GM23338 (cell line): ENCODE data around the gene STARD13. TPM values are rescaled to one million over a fixed set of nuclear protein-coding genes. Genes with fewer than 3 reads are reported as not detected.

Source experiments
- ATAC-seq: fragments of 200-7000 bp; cut with Tn5 transposase; 3 replicates; pipeline ENCODE4 v1.9.1; 2020
- DNase-seq: peaks from one replicate; pipeline ENCODE4 v3.0.0-alpha.2; 2015; ENCODE audit warnings: low spot score
- H2AFZ ChIP-seq: fragments of 200-600 bp; sonication (generic); 2 replicates; pipeline ENCODE4 v1.8.0; 2016; ENCODE audit warnings: antibody characterized with exemption, mild to moderate bottlenecking, moderate library complexity
- H3F3A ChIP-seq: fragments of 200-600 bp; sonication (generic); replicated peaks from 2 replicates; pipeline ENCODE4 v1.8.0; 2017; ENCODE audit warnings: antibody characterized with exemption, mixed run types, low read depth
- H3K27ac ChIP-seq: fragments of 200-600 bp; sonication (generic); 2 replicates; pipeline ENCODE4 v1.6.1; 2016; ENCODE audit warnings: low read depth
- H3K27me3 ChIP-seq: fragments of 200-600 bp; sonication (generic); 2 replicates; pipeline ENCODE4 v1.8.0; 2016; ENCODE audit warnings: mild to moderate bottlenecking, mixed run types, moderate library complexity; ENCODE audit not compliant: insufficient read depth
- H3K36me3 ChIP-seq: fragments of 200-600 bp; sonication (generic); 2 replicates; pipeline ENCODE4 v1.8.0; 2016; ENCODE audit warnings: mild to moderate bottlenecking; ENCODE audit not compliant: insufficient read depth
- H3K4me1 ChIP-seq: fragments of 200-600 bp; sonication (generic); 2 replicates; pipeline ENCODE4 v1.8.0; 2016; ENCODE audit warnings: mild to moderate bottlenecking, moderate library complexity; ENCODE audit not compliant: insufficient read depth
- H3K4me2 ChIP-seq: fragments of 200-600 bp; sonication (generic); 2 replicates; pipeline ENCODE4 v1.7.1; 2017; ENCODE audit warnings: mixed run types
- H3K4me3 ChIP-seq: fragments of 200-600 bp; sonication (generic); 2 replicates; pipeline ENCODE4 v1.6.1; 2016; ENCODE audit warnings: mixed run types
- H3K79me2 ChIP-seq: fragments of 200-600 bp; sonication (generic); replicated peaks from 2 replicates; pipeline ENCODE4 v1.8.0; 2017; ENCODE audit warnings: mild to moderate bottlenecking; ENCODE audit not compliant: insufficient read depth
- H3K9me2 ChIP-seq: fragments of 200-600 bp; sonication (generic); 2 replicates; pipeline ENCODE4 v1.8.0; 2017; ENCODE audit not compliant: insufficient read depth
- H4K20me1 ChIP-seq: fragments of 200-600 bp; sonication (generic); replicated peaks from 2 replicates; pipeline ENCODE4 v1.8.0; 2017; ENCODE audit warnings: mild to moderate bottlenecking; ENCODE audit not compliant: insufficient read depth
- H3K27ac Mint-ChIP-seq: 2 replicates; pipeline ENCODE4 v1.8.0; 2020; ENCODE audit warnings: inconsistent platforms, mild to moderate bottlenecking, moderate library complexity, mixed read lengths
- H3K27me3 Mint-ChIP-seq: 3 replicates; pipeline ENCODE4 v1.8.0; 2022; ENCODE audit warnings: low read depth, mild to moderate bottlenecking, moderate library complexity, mixed read lengths, inconsistent platforms; ENCODE audit not compliant: insufficient read depth, poor library complexity
- H3K36me3 Mint-ChIP-seq: 3 replicates; pipeline ENCODE4 v1.8.0; 2021; ENCODE audit warnings: low read depth, mild to moderate bottlenecking, inconsistent platforms, moderate library complexity, mixed read lengths
- H3K4me1 Mint-ChIP-seq: 3 replicates; pipeline ENCODE4 v1.8.0; 2020; ENCODE audit warnings: mild to moderate bottlenecking, inconsistent platforms, mixed read lengths
- H3K4me3 Mint-ChIP-seq: 3 replicates; pipeline ENCODE4 v1.8.0; 2021; ENCODE audit warnings: moderate library complexity, mild to moderate bottlenecking, inconsistent platforms, mixed read lengths
- H3K9me3 Mint-ChIP-seq: 3 replicates; pipeline ENCODE4 v1.8.0; 2020; ENCODE audit warnings: moderate library complexity, mild to moderate bottlenecking, inconsistent platforms, mixed read lengths
- CREB1 ChIP-seq: fragments of 250-450 bp; sonication (Bioruptor Pico); IDR thresholded peaks from 2 replicates; pipeline ENCODE4 v1.5.0; 2020; ENCODE audit warnings: low read depth, mild to moderate bottlenecking, moderate library complexity
- EZH2 ChIP-seq: fragments of 200-600 bp; sonication (generic); IDR thresholded peaks from one replicate; pipeline ENCODE4 v1.8.0; 2017; ENCODE audit warnings: antibody characterized with exemption, mild to moderate bottlenecking, low read depth; ENCODE audit not compliant: unreplicated experiment
- EZH2phosphoT487 ChIP-seq: fragments of 200-600 bp; sonication (generic); IDR thresholded peaks from one replicate; pipeline ENCODE4 v1.8.1; 2018; ENCODE audit warnings: antibody characterized with exemption; ENCODE audit not compliant: unreplicated experiment
- JUNB ChIP-seq: IDR thresholded peaks from one replicate; pipeline ENCODE4 v1.6.1; 2016; ENCODE audit warnings: antibody characterized with exemption; ENCODE audit not compliant: unreplicated experiment
- NANOG ChIP-seq: IDR thresholded peaks from 2 replicates; pipeline ENCODE4 v1.6.1; 2016; ENCODE audit warnings: antibody characterized with exemption, borderline replicate concordance
- POLR2AphosphoS5 ChIP-seq: IDR thresholded peaks from 2 replicates; pipeline ENCODE4 v1.6.1; 2016; ENCODE audit warnings: antibody characterized with exemption, low read depth
- STAT1 ChIP-seq: IDR thresholded peaks from one replicate; pipeline ENCODE4 v1.6.1; 2016; ENCODE audit warnings: antibody characterized with exemption; ENCODE audit not compliant: unreplicated experiment
- ZNF114 ChIP-seq: fragments of 250-450 bp; sonication (Bioruptor Pico); IDR thresholded peaks from 2 replicates; pipeline ENCODE4 v1.5.0; 2020; ENCODE audit warnings: mild to moderate bottlenecking, moderate library complexity
- ZNF331 ChIP-seq: fragments of 250-450 bp; sonication (Bioruptor Pico); IDR thresholded peaks from 2 replicates; pipeline ENCODE4 v1.5.0; 2020; ENCODE audit warnings: low read depth, mild to moderate bottlenecking, moderate library complexity
- polyA plus RNA-seq: library from polyadenylated mRNA; unstranded; fragments of >200 nt; fragmentation: Nextera tagmentation; extraction: Ambion mirVana; gene quantifications from 2 replicates; pipeline ENCODE4 v1.2.1, GENCODE V29; 2016
- total RNA-seq: library from RNA; depleted of rRNA; stranded (reverse); fragments of >200 nt; shearing (Covaris generic); gene quantifications from 2 replicates; pipeline ENCODE4 v1.2.3, GENCODE V29; 2014
- TF ChIP-seq, protein P1 (sequence below): IDR thresholded peaks from 2 replicates; pipeline ENCODE4 v1.6.1; 2016; ENCODE audit warnings: antibody characterized with exemption
- TF ChIP-seq, protein P2 (sequence below): fragments of 250-450 bp; sonication (Bioruptor Pico); IDR thresholded peaks from 2 replicates; pipeline ENCODE4 v1.5.0; 2020; ENCODE audit warnings: mild to moderate bottlenecking, moderate library complexity
- TF ChIP-seq, protein P3 (sequence below): IDR thresholded peaks from one replicate; pipeline ENCODE4 v1.6.1; 2018; ENCODE audit warnings: antibody characterized with exemption; ENCODE audit not compliant: unreplicated experiment
- TF ChIP-seq, protein P4 (sequence below), 2 experiments: fragments of 200-600 bp in 1 of 2; sonication (generic) in 1 of 2; conservative IDR thresholded peaks; 2 replicates each; pipeline versions ENCODE4 v1.5.1 to v1.6.1; 2016 to 2017; ENCODE audit warnings: antibody characterized with exemption in 2 of 2, low read depth in 2 of 2, mild to moderate bottlenecking in 2 of 2, moderate library complexity in 1 of 2

STARD13 gene
- total and polyA plus RNA-seq, 2 experiments from 2014 or later: 3.2 to 5.2 TPM

DNA sequence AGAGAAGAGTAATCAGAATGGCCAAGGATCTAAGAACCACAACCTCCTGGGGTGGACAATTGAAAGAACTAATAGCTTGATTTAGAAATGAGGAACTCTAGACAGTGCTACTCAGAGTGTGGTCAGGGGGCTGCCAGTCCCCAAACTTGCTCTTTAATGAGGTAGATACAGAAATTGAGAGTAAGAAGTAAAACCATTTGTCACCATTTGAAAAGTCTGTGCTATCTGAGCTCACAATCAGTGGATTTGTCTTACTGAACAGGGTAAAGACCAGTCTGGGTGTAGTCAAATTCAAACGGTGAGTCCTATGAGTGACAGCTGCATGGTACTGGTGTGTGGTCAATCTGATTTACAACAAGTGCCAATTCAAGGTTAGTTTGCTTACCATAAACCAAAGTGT, 150.5 kb downstream of the STARD13 start:
- TF ChIP-seq JUNB: no peak
- no peak for TF ChIP-seq EZH2
- TF ChIP-seq NANOG: no peak
- TF ChIP-seq, protein P1, sequence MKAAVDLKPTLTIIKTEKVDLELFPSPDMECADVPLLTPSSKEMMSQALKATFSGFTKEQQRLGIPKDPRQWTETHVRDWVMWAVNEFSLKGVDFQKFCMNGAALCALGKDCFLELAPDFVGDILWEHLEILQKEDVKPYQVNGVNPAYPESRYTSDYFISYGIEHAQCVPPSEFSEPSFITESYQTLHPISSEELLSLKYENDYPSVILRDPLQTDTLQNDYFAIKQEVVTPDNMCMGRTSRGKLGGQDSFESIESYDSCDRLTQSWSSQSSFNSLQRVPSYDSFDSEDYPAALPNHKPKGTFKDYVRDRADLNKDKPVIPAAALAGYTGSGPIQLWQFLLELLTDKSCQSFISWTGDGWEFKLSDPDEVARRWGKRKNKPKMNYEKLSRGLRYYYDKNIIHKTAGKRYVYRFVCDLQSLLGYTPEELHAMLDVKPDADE: no peak
- no peak for TF ChIP-seq EZH2phosphoT487
- no peak for TF ChIP-seq CREB1 (CRISPR knock-in tag)
- TF ChIP-seq POLR2AphosphoS5: no peak
- no peak for TF ChIP-seq STAT1
- TF ChIP-seq, protein P2, sequence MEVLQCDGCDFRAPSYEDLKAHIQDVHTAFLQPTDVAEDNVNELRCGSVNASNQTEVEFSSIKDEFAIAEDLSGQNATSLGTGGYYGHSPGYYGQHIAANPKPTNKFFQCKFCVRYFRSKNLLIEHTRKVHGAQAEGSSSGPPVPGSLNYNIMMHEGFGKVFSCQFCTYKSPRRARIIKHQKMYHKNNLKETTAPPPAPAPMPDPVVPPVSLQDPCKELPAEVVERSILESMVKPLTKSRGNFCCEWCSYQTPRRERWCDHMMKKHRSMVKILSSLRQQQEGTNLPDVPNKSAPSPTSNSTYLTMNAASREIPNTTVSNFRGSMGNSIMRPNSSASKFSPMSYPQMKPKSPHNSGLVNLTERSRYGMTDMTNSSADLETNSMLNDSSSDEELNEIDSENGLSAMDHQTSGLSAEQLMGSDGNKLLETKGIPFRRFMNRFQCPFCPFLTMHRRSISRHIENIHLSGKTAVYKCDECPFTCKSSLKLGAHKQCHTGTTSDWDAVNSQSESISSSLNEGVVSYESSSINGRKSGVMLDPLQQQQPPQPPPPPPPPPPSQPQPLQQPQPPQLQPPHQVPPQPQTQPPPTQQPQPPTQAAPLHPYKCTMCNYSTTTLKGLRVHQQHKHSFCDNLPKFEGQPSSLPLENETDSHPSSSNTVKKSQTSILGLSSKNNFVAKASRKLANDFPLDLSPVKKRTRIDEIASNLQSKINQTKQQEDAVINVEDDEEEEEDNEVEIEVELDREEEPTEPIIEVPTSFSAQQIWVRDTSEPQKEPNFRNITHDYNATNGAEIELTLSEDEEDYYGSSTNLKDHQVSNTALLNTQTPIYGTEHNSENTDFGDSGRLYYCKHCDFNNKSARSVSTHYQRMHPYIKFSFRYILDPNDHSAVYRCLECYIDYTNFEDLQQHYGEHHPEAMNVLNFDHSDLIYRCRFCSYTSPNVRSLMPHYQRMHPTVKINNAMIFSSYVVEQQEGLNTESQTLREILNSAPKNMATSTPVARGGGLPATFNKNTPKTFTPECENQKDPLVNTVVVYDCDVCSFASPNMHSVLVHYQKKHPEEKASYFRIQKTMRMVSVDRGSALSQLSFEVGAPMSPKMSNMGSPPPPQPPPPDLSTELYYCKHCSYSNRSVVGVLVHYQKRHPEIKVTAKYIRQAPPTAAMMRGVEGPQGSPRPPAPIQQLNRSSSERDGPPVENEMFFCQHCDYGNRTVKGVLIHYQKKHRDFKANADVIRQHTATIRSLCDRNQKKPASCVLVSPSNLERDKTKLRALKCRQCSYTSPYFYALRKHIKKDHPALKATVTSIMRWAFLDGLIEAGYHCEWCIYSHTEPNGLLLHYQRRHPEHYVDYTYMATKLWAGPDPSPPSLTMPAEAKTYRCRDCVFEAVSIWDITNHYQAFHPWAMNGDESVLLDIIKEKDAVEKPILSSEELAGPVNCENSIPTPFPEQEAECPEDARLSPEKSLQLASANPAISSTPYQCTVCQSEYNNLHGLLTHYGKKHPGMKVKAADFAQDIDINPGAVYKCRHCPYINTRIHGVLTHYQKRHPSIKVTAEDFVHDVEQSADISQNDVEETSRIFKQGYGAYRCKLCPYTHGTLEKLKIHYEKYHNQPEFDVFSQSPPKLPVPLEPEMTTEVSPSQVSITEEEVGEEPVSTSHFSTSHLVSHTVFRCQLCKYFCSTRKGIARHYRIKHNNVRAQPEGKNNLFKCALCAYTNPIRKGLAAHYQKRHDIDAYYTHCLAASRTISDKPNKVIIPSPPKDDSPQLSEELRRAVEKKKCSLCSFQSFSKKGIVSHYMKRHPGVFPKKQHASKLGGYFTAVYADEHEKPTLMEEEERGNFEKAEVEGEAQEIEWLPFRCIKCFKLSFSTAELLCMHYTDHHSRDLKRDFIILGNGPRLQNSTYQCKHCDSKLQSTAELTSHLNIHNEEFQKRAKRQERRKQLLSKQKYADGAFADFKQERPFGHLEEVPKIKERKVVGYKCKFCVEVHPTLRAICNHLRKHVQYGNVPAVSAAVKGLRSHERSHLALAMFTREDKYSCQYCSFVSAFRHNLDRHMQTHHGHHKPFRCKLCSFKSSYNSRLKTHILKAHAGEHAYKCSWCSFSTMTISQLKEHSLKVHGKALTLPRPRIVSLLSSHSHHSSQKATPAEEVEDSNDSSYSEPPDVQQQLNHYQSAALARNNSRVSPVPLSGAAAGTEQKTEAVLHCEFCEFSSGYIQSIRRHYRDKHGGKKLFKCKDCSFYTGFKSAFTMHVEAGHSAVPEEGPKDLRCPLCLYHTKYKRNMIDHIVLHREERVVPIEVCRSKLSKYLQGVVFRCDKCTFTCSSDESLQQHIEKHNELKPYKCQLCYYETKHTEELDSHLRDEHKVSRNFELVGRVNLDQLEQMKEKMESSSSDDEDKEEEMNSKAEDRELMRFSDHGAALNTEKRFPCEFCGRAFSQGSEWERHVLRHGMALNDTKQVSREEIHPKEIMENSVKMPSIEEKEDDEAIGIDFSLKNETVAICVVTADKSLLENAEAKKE (CRISPR knock-in tag): no peak
- TF ChIP-seq ZNF331 (CRISPR knock-in tag): no peak
- TF ChIP-seq ZNF114 (CRISPR knock-in tag): no peak
- TF ChIP-seq, protein P3, sequence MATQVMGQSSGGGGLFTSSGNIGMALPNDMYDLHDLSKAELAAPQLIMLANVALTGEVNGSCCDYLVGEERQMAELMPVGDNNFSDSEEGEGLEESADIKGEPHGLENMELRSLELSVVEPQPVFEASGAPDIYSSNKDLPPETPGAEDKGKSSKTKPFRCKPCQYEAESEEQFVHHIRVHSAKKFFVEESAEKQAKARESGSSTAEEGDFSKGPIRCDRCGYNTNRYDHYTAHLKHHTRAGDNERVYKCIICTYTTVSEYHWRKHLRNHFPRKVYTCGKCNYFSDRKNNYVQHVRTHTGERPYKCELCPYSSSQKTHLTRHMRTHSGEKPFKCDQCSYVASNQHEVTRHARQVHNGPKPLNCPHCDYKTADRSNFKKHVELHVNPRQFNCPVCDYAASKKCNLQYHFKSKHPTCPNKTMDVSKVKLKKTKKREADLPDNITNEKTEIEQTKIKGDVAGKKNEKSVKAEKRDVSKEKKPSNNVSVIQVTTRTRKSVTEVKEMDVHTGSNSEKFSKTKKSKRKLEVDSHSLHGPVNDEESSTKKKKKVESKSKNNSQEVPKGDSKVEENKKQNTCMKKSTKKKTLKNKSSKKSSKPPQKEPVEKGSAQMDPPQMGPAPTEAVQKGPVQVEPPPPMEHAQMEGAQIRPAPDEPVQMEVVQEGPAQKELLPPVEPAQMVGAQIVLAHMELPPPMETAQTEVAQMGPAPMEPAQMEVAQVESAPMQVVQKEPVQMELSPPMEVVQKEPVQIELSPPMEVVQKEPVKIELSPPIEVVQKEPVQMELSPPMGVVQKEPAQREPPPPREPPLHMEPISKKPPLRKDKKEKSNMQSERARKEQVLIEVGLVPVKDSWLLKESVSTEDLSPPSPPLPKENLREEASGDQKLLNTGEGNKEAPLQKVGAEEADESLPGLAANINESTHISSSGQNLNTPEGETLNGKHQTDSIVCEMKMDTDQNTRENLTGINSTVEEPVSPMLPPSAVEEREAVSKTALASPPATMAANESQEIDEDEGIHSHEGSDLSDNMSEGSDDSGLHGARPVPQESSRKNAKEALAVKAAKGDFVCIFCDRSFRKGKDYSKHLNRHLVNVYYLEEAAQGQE: no peak
- TF ChIP-seq, protein P4, sequence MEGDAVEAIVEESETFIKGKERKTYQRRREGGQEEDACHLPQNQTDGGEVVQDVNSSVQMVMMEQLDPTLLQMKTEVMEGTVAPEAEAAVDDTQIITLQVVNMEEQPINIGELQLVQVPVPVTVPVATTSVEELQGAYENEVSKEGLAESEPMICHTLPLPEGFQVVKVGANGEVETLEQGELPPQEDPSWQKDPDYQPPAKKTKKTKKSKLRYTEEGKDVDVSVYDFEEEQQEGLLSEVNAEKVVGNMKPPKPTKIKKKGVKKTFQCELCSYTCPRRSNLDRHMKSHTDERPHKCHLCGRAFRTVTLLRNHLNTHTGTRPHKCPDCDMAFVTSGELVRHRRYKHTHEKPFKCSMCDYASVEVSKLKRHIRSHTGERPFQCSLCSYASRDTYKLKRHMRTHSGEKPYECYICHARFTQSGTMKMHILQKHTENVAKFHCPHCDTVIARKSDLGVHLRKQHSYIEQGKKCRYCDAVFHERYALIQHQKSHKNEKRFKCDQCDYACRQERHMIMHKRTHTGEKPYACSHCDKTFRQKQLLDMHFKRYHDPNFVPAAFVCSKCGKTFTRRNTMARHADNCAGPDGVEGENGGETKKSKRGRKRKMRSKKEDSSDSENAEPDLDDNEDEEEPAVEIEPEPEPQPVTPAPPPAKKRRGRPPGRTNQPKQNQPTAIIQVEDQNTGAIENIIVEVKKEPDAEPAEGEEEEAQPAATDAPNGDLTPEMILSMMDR (conservative IDR thresholded peaks at IDR 0.05; ENCODE audit: low read depth in 2 of 2): no peak
- Histone ChIP-seq H3K9me2 (peaks cover 6% of the 10 kb centered on the region; the same call in 1 of the 2 replicates), H3F3A (no peaks in the 10 kb centered on the region), H4K20me1 (no peaks in the 10 kb centered on the region), H3K4me2 (no peak overlapping the region), H2AFZ (no peak overlapping the region), H3K4me3 (no peak overlapping the region), H3K27me3 (no peaks in the 10 kb centered on the region), H3K79me2 (no peaks in the 10 kb centered on the region), H3K27ac (no peak overlapping the region), H3K4me1 (no peaks in the 10 kb centered on the region), H3K36me3 (no peaks in the 10 kb centered on the region)
- Mint-ChIP-seq H3K4me3 (no peak overlapping the region), H3K36me3 (peaks cover 19% of the 10 kb centered on the region), H3K9me3 (peaks cover 15% of the 10 kb centered on the region), H3K27ac (no peak overlapping the region), H3K27me3 (peaks cover under 1% of the 10 kb centered on the region), H3K4me1 (no peaks in the 10 kb centered on the region)
- ATAC-seq: no peak
- no peak for DNase-seq
